GM23338 (cell line): Measurements from ENCODE around the gene TMEM50A. TPM values are rescaled to one million over a fixed set of nuclear protein-coding genes. Genes with fewer than 3 reads are reported as not detected.

Source experiments
- ATAC-seq: fragments of 200-7000 bp; cut with Tn5 transposase; 3 replicates; pipeline ENCODE4 v1.9.1; 2020
- DNase-seq: peaks from one replicate; pipeline ENCODE4 v3.0.0-alpha.2; 2015; ENCODE audit warnings: low spot score
- H2AFZ ChIP-seq: fragments of 200-600 bp; sonication (generic); 2 replicates; pipeline ENCODE4 v1.8.0; 2016; ENCODE audit warnings: antibody characterized with exemption, mild to moderate bottlenecking, moderate library complexity
- H3F3A ChIP-seq: fragments of 200-600 bp; sonication (generic); replicated peaks from 2 replicates; pipeline ENCODE4 v1.8.0; 2017; ENCODE audit warnings: antibody characterized with exemption, mixed run types, low read depth
- H3K27ac ChIP-seq: fragments of 200-600 bp; sonication (generic); 2 replicates; pipeline ENCODE4 v1.6.1; 2016; ENCODE audit warnings: low read depth
- H3K27me3 ChIP-seq: fragments of 200-600 bp; sonication (generic); 2 replicates; pipeline ENCODE4 v1.8.0; 2016; ENCODE audit warnings: mild to moderate bottlenecking, mixed run types, moderate library complexity; ENCODE audit not compliant: insufficient read depth
- H3K36me3 ChIP-seq: fragments of 200-600 bp; sonication (generic); 2 replicates; pipeline ENCODE4 v1.8.0; 2016; ENCODE audit warnings: mild to moderate bottlenecking; ENCODE audit not compliant: insufficient read depth
- H3K4me1 ChIP-seq: fragments of 200-600 bp; sonication (generic); 2 replicates; pipeline ENCODE4 v1.8.0; 2016; ENCODE audit warnings: mild to moderate bottlenecking, moderate library complexity; ENCODE audit not compliant: insufficient read depth
- H3K4me2 ChIP-seq: fragments of 200-600 bp; sonication (generic); 2 replicates; pipeline ENCODE4 v1.7.1; 2017; ENCODE audit warnings: mixed run types
- H3K4me3 ChIP-seq: fragments of 200-600 bp; sonication (generic); 2 replicates; pipeline ENCODE4 v1.6.1; 2016; ENCODE audit warnings: mixed run types
- H3K79me2 ChIP-seq: fragments of 200-600 bp; sonication (generic); replicated peaks from 2 replicates; pipeline ENCODE4 v1.8.0; 2017; ENCODE audit warnings: mild to moderate bottlenecking; ENCODE audit not compliant: insufficient read depth
- H3K9me2 ChIP-seq: fragments of 200-600 bp; sonication (generic); 2 replicates; pipeline ENCODE4 v1.8.0; 2017; ENCODE audit not compliant: insufficient read depth
- H4K20me1 ChIP-seq: fragments of 200-600 bp; sonication (generic); replicated peaks from 2 replicates; pipeline ENCODE4 v1.8.0; 2017; ENCODE audit warnings: mild to moderate bottlenecking; ENCODE audit not compliant: insufficient read depth
- H3K27ac Mint-ChIP-seq: 2 replicates; pipeline ENCODE4 v1.8.0; 2020; ENCODE audit warnings: inconsistent platforms, mild to moderate bottlenecking, moderate library complexity, mixed read lengths
- H3K27me3 Mint-ChIP-seq: 3 replicates; pipeline ENCODE4 v1.8.0; 2022; ENCODE audit warnings: low read depth, mild to moderate bottlenecking, moderate library complexity, mixed read lengths, inconsistent platforms; ENCODE audit not compliant: insufficient read depth, poor library complexity
- H3K36me3 Mint-ChIP-seq: 3 replicates; pipeline ENCODE4 v1.8.0; 2021; ENCODE audit warnings: low read depth, mild to moderate bottlenecking, inconsistent platforms, moderate library complexity, mixed read lengths
- H3K4me1 Mint-ChIP-seq: 3 replicates; pipeline ENCODE4 v1.8.0; 2020; ENCODE audit warnings: mild to moderate bottlenecking, inconsistent platforms, mixed read lengths
- H3K4me3 Mint-ChIP-seq: 3 replicates; pipeline ENCODE4 v1.8.0; 2021; ENCODE audit warnings: moderate library complexity, mild to moderate bottlenecking, inconsistent platforms, mixed read lengths
- H3K9me3 Mint-ChIP-seq: 3 replicates; pipeline ENCODE4 v1.8.0; 2020; ENCODE audit warnings: moderate library complexity, mild to moderate bottlenecking, inconsistent platforms, mixed read lengths
- CREB1 ChIP-seq: fragments of 250-450 bp; sonication (Bioruptor Pico); IDR thresholded peaks from 2 replicates; pipeline ENCODE4 v1.5.0; 2020; ENCODE audit warnings: low read depth, mild to moderate bottlenecking, moderate library complexity
- EZH2phosphoT487 ChIP-seq: fragments of 200-600 bp; sonication (generic); IDR thresholded peaks from one replicate; pipeline ENCODE4 v1.8.1; 2018; ENCODE audit warnings: antibody characterized with exemption; ENCODE audit not compliant: unreplicated experiment
- JUNB ChIP-seq: IDR thresholded peaks from one replicate; pipeline ENCODE4 v1.6.1; 2016; ENCODE audit warnings: antibody characterized with exemption; ENCODE audit not compliant: unreplicated experiment
- NANOG ChIP-seq: IDR thresholded peaks from 2 replicates; pipeline ENCODE4 v1.6.1; 2016; ENCODE audit warnings: antibody characterized with exemption, borderline replicate concordance
- POLR2AphosphoS5 ChIP-seq: IDR thresholded peaks from 2 replicates; pipeline ENCODE4 v1.6.1; 2016; ENCODE audit warnings: antibody characterized with exemption, low read depth
- STAT1 ChIP-seq: IDR thresholded peaks from one replicate; pipeline ENCODE4 v1.6.1; 2016; ENCODE audit warnings: antibody characterized with exemption; ENCODE audit not compliant: unreplicated experiment
- ZNF114 ChIP-seq: fragments of 250-450 bp; sonication (Bioruptor Pico); IDR thresholded peaks from 2 replicates; pipeline ENCODE4 v1.5.0; 2020; ENCODE audit warnings: mild to moderate bottlenecking, moderate library complexity
- ZNF331 ChIP-seq: fragments of 250-450 bp; sonication (Bioruptor Pico); IDR thresholded peaks from 2 replicates; pipeline ENCODE4 v1.5.0; 2020; ENCODE audit warnings: low read depth, mild to moderate bottlenecking, moderate library complexity
- polyA plus RNA-seq: library from polyadenylated mRNA; unstranded; fragments of >200 nt; fragmentation: Nextera tagmentation; extraction: Ambion mirVana; gene quantifications from 2 replicates; pipeline ENCODE4 v1.2.1, GENCODE V29; 2016
- total RNA-seq: library from RNA; depleted of rRNA; stranded (reverse); fragments of >200 nt; shearing (Covaris generic); gene quantifications from 2 replicates; pipeline ENCODE4 v1.2.3, GENCODE V29; 2014
- TF ChIP-seq, protein P1 (sequence below), 2 experiments: fragments of 200-600 bp in 1 of 2; sonication (generic) in 1 of 2; conservative IDR thresholded peaks; 2 replicates each; pipeline versions ENCODE4 v1.5.1 to v1.6.1; 2016 to 2017; ENCODE audit warnings: antibody characterized with exemption in 2 of 2, low read depth in 2 of 2, mild to moderate bottlenecking in 2 of 2, moderate library complexity in 1 of 2
- TF ChIP-seq, protein P2 (sequence below): fragments of 250-450 bp; sonication (Bioruptor Pico); IDR thresholded peaks from 2 replicates; pipeline ENCODE4 v1.5.0; 2020; ENCODE audit warnings: mild to moderate bottlenecking, moderate library complexity
- TF ChIP-seq, protein P3 (sequence below): IDR thresholded peaks from 2 replicates; pipeline ENCODE4 v1.6.1; 2016; ENCODE audit warnings: antibody characterized with exemption

Gene TMEM50A
- total and polyA plus RNA-seq, 2 experiments from 2014 or later, result 71.4 to 181 TPM

- no peak overlapping the region for H3K4me3 ChIP-seq
- H3K36me3 ChIP-seq, result peaks cover 13% of the 10 kb centered on the region; the same call in 1 of the 2 replicates
- H2AFZ ChIP-seq, result no peak overlapping the region
These were observed 18.3 kb downstream of the TMEM50A start for GRCh38 chr1:25356441-25356840.

DNA sequence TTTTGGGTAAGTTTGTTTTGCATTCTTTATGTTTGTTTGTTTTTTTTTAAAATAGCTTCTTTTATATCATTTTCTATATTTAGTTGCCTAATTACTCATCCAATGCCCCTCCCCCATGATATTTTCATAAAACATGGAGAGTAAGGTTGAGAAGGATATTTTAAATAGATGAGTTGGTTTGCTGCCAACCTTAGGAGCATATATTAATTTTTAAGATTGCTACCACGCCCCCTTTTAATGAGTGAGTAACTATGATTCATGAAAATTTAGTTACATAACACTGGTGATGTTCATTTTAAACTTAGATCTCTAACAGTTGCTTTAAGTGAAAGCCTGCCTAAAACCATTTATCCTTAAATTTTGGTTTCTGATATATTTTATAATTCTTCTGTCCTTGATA lies 18.7 kb downstream of the TMEM50A start:
- H3K9me3 Mint-ChIP-seq, result no peaks in the 10 kb centered on the region; the same call in 2 of the 3 replicates
- no peaks in the 10 kb centered on the region for H3K4me1 Mint-ChIP-seq
- peaks cover 4% of the 10 kb centered on the region; the same call in 1 of the 2 replicates for H4K20me1 ChIP-seq
- peaks cover 43% of the 10 kb centered on the region for H3K36me3 Mint-ChIP-seq
- H3K27ac Mint-ChIP-seq, result no peak overlapping the region
- peaks cover 13% of the 10 kb centered on the region; the same call in 1 of the 2 replicates for H3K36me3 ChIP-seq
- ATAC-seq, result no peak
- peaks cover 2% of the 10 kb centered on the region for H3K27me3 Mint-ChIP-seq
- no peak overlapping the region for H3K4me2 ChIP-seq
- no peaks in the 10 kb centered on the region for H3K27me3 ChIP-seq
- H3K4me3 ChIP-seq, result no peak overlapping the region
- H3K9me2 ChIP-seq, result no peaks in the 10 kb centered on the region
- H3K4me3 Mint-ChIP-seq, result no peak overlapping the region
- no peak overlapping the region for H3K27ac ChIP-seq
- peaks cover 4% of the 10 kb centered on the region; the same call in 1 of the 2 replicates for H3K79me2 ChIP-seq
- no peak for DNase-seq
- H2AFZ ChIP-seq, result no peak overlapping the region
- H3K4me1 ChIP-seq, result no peaks in the 10 kb centered on the region
- H3F3A ChIP-seq, result no peaks in the 10 kb centered on the region
- TF ChIP-seq POLR2AphosphoS5 (no peak), JUNB (no peak), NANOG (no peak), ZNF331 (no peak), CREB1 (CRISPR knock-in tag) (no peak), STAT1 (no peak), EZH2phosphoT487 (no peak), ZNF114 (no peak)
- TF ChIP-seq, protein P1, sequence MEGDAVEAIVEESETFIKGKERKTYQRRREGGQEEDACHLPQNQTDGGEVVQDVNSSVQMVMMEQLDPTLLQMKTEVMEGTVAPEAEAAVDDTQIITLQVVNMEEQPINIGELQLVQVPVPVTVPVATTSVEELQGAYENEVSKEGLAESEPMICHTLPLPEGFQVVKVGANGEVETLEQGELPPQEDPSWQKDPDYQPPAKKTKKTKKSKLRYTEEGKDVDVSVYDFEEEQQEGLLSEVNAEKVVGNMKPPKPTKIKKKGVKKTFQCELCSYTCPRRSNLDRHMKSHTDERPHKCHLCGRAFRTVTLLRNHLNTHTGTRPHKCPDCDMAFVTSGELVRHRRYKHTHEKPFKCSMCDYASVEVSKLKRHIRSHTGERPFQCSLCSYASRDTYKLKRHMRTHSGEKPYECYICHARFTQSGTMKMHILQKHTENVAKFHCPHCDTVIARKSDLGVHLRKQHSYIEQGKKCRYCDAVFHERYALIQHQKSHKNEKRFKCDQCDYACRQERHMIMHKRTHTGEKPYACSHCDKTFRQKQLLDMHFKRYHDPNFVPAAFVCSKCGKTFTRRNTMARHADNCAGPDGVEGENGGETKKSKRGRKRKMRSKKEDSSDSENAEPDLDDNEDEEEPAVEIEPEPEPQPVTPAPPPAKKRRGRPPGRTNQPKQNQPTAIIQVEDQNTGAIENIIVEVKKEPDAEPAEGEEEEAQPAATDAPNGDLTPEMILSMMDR (conservative IDR thresholded peaks at IDR 0.05; ENCODE audit: low read depth in 2 of 2), result no peak
- TF ChIP-seq, protein P2, sequence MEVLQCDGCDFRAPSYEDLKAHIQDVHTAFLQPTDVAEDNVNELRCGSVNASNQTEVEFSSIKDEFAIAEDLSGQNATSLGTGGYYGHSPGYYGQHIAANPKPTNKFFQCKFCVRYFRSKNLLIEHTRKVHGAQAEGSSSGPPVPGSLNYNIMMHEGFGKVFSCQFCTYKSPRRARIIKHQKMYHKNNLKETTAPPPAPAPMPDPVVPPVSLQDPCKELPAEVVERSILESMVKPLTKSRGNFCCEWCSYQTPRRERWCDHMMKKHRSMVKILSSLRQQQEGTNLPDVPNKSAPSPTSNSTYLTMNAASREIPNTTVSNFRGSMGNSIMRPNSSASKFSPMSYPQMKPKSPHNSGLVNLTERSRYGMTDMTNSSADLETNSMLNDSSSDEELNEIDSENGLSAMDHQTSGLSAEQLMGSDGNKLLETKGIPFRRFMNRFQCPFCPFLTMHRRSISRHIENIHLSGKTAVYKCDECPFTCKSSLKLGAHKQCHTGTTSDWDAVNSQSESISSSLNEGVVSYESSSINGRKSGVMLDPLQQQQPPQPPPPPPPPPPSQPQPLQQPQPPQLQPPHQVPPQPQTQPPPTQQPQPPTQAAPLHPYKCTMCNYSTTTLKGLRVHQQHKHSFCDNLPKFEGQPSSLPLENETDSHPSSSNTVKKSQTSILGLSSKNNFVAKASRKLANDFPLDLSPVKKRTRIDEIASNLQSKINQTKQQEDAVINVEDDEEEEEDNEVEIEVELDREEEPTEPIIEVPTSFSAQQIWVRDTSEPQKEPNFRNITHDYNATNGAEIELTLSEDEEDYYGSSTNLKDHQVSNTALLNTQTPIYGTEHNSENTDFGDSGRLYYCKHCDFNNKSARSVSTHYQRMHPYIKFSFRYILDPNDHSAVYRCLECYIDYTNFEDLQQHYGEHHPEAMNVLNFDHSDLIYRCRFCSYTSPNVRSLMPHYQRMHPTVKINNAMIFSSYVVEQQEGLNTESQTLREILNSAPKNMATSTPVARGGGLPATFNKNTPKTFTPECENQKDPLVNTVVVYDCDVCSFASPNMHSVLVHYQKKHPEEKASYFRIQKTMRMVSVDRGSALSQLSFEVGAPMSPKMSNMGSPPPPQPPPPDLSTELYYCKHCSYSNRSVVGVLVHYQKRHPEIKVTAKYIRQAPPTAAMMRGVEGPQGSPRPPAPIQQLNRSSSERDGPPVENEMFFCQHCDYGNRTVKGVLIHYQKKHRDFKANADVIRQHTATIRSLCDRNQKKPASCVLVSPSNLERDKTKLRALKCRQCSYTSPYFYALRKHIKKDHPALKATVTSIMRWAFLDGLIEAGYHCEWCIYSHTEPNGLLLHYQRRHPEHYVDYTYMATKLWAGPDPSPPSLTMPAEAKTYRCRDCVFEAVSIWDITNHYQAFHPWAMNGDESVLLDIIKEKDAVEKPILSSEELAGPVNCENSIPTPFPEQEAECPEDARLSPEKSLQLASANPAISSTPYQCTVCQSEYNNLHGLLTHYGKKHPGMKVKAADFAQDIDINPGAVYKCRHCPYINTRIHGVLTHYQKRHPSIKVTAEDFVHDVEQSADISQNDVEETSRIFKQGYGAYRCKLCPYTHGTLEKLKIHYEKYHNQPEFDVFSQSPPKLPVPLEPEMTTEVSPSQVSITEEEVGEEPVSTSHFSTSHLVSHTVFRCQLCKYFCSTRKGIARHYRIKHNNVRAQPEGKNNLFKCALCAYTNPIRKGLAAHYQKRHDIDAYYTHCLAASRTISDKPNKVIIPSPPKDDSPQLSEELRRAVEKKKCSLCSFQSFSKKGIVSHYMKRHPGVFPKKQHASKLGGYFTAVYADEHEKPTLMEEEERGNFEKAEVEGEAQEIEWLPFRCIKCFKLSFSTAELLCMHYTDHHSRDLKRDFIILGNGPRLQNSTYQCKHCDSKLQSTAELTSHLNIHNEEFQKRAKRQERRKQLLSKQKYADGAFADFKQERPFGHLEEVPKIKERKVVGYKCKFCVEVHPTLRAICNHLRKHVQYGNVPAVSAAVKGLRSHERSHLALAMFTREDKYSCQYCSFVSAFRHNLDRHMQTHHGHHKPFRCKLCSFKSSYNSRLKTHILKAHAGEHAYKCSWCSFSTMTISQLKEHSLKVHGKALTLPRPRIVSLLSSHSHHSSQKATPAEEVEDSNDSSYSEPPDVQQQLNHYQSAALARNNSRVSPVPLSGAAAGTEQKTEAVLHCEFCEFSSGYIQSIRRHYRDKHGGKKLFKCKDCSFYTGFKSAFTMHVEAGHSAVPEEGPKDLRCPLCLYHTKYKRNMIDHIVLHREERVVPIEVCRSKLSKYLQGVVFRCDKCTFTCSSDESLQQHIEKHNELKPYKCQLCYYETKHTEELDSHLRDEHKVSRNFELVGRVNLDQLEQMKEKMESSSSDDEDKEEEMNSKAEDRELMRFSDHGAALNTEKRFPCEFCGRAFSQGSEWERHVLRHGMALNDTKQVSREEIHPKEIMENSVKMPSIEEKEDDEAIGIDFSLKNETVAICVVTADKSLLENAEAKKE (CRISPR knock-in tag), result no peak
- TF ChIP-seq, protein P3, sequence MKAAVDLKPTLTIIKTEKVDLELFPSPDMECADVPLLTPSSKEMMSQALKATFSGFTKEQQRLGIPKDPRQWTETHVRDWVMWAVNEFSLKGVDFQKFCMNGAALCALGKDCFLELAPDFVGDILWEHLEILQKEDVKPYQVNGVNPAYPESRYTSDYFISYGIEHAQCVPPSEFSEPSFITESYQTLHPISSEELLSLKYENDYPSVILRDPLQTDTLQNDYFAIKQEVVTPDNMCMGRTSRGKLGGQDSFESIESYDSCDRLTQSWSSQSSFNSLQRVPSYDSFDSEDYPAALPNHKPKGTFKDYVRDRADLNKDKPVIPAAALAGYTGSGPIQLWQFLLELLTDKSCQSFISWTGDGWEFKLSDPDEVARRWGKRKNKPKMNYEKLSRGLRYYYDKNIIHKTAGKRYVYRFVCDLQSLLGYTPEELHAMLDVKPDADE, result no peak

More at GRCh38 chr1:25356441-25356840, 18.3 kb downstream of the TMEM50A start:
- Histone ChIP-seq H3K27ac (no peak overlapping the region), H3K79me2 (peaks cover 4% of the 10 kb centered on the region), H3K27me3 (no peaks in the 10 kb centered on the region), H3F3A (no peaks in the 10 kb centered on the region), H3K9me2 (no peaks in the 10 kb centered on the region), H3K4me2 (no peak overlapping the region), H3K4me1 (no peaks in the 10 kb centered on the region), H4K20me1 (peaks cover 4% of the 10 kb centered on the region; the same call in 1 of the 2 replicates)
- no peak for DNase-seq
- Mint-ChIP-seq H3K27ac (no peak overlapping the region), H3K4me1 (no peaks in the 10 kb centered on the region), H3K27me3 (peaks cover 2% of the 10 kb centered on the region), H3K9me3 (no peaks in the 10 kb centered on the region; the same call in 2 of the 3 replicates), H3K4me3 (no peak overlapping the region), H3K36me3 (peaks cover 42% of the 10 kb centered on the region)
- TF ChIP-seq ZNF331 (no peak), NANOG (no peak)
- ATAC-seq, result no peak
